Tracheal epithelial cell (primary cell): ENCODE measurements around the gene ZNF383. TPM values are rescaled to one million over a fixed set of nuclear protein-coding genes. Genes with fewer than 3 reads are reported as not detected.

ENCODE experiments used
- total RNA-seq: library from RNA; depleted of rRNA; stranded (reverse); fragments of >200 nt; gene quantifications from 2 replicates; pipeline ENCODE4 v1.2.1, GENCODE V29; 2014

The ZNF383 gene
- total RNA-seq: 4.8 and 5.5 TPM in 2 replicates

GRCh38 chr19:37217775-37218591, at the start of gene ZNF383:
TSS of gene ZNF383 (plus strand) at chr19:37218214. CDS start at chr19:37230454, 12,240 bp downstream.

GRCh38 chr19:37172368-37173366, 45.3 kb upstream of the ZNF383 start, which contains the start of gene ZNF585A:
TSS of gene ZNF585A (minus strand) at chr19:37172695. CDS start at chr19:37169910, 2,785 bp downstream.

Other genes starting within 250 kb of the ZNF383 start
- gene ZNF420, start 139.8 kb upstream of the ZNF383 start, total RNA-seq: 4.3 and 7.5 TPM in 2 replicates
- 10.6 and 15.1 TPM in 2 replicates for gene ZNF585A, start 45.5 kb upstream of the ZNF383 start, total RNA-seq
- 7.9 and 9.6 TPM in 2 replicates for gene ZNF585B, start 7.7 kb upstream of the ZNF383 start, total RNA-seq
- 2.3 and 2.4 TPM in 2 replicates for gene ZNF527, start 152.9 kb downstream of the ZNF383 start, total RNA-seq
- 1.4 and 2.8 TPM in 2 replicates for gene ZNF569, start 249.2 kb downstream of the ZNF383 start, total RNA-seq